ENCODE measurements around the gene CTR9. TPM values are rescaled to one million over a fixed set of nuclear protein-coding genes. Genes with fewer than 3 reads are reported as not detected.

CTR9 gene
- total and polyA plus RNA-seq, 2 of the 13 experiments (the other 11 are each of a cell fraction or from before 2014, with no cell fraction given): 6.6 to 22.1 TPM

- TF ChIP-seq LBX2 (CRISPR knock-in tag; IDR thresholded peaks at IDR 0.05; ENCODE audit: borderline replicate concordance): no peak
- peak; percentile 71; the same call in 1 of the 2 replicates for TF ChIP-seq ZNF276 (CRISPR knock-in tag; IDR thresholded peaks at IDR 0.05; ENCODE audit: low read depth)
- no peak for TF ChIP-seq ZNF841 (CRISPR knock-in tag; IDR thresholded peaks at IDR 0.05; ENCODE audit: borderline replicate concordance)
- peak; percentile 79 for TF ChIP-seq ZNF782 (CRISPR knock-in tag; IDR thresholded peaks at IDR 0.05; ENCODE audit: borderline replicate concordance)
- peak; percentile 77 for TF ChIP-seq ZNF772 (CRISPR knock-in tag; IDR thresholded peaks at IDR 0.05)
- TF ChIP-seq HOXD1 (CRISPR knock-in tag; IDR thresholded peaks at IDR 0.05): no peak
- TF ChIP-seq ZBTB40 (IDR thresholded peaks at IDR 0.05): no peak
- TF ChIP-seq ZBTB40 (CRISPR knock-in tag; IDR thresholded peaks at IDR 0.05): no peak; the same call in 1 of the 2 replicates
- peak; percentile 96 for TF ChIP-seq SNRNP70 (IDR thresholded peaks at IDR 0.05; ENCODE audit: low read depth, low read length)
- TF ChIP-seq SIN3B (IDR thresholded peaks at IDR 0.05; ENCODE audit: low read length): peak; percentile 54; the same call in 1 of the 2 replicates
- TF ChIP-seq MAZ (IDR thresholded peaks at IDR 0.05; ENCODE audit: borderline replicate concordance, low read depth, low read length): 0 out of 2 replicates have a peak, but pooled peaks have one; percentile 39
- TF ChIP-seq MAZ (CRISPR knock-in tag; IDR thresholded peaks at IDR 0.05; ENCODE audit: low read depth): peak; percentile 43
- no peak for TF ChIP-seq TIGD3 (CRISPR knock-in tag; IDR thresholded peaks at IDR 0.05; ENCODE audit: borderline replicate concordance)
- TF ChIP-seq ZBTB20 (CRISPR knock-in tag; IDR thresholded peaks at IDR 0.05; ENCODE audit: borderline replicate concordance, low read depth): peak; percentile 53; the same call in 1 of the 2 replicates
Measured at GRCh38 chr11:10808553-10809372, 57.7 kb downstream of the CTR9 start, which contains the start of gene EIF4G2 (continued).

Data from HepG2 (cell line).